GM23338 (cell line): Measurements from ENCODE around the gene PTGER4. TPM values are rescaled to one million over a fixed set of nuclear protein-coding genes. Genes with fewer than 3 reads are reported as not detected.

ENCODE experiments used
- ATAC-seq: fragments of 200-7000 bp; cut with Tn5 transposase; 3 replicates; pipeline ENCODE4 v1.9.1; 2020
- DNase-seq: peaks from one replicate; pipeline ENCODE4 v3.0.0-alpha.2; 2015; ENCODE audit warnings: low spot score
- H2AFZ ChIP-seq: fragments of 200-600 bp; sonication (generic); 2 replicates; pipeline ENCODE4 v1.8.0; 2016; ENCODE audit warnings: antibody characterized with exemption, mild to moderate bottlenecking, moderate library complexity
- H3F3A ChIP-seq: fragments of 200-600 bp; sonication (generic); replicated peaks from 2 replicates; pipeline ENCODE4 v1.8.0; 2017; ENCODE audit warnings: antibody characterized with exemption, mixed run types, low read depth
- H3K27ac ChIP-seq: fragments of 200-600 bp; sonication (generic); 2 replicates; pipeline ENCODE4 v1.6.1; 2016; ENCODE audit warnings: low read depth
- H3K27me3 ChIP-seq: fragments of 200-600 bp; sonication (generic); 2 replicates; pipeline ENCODE4 v1.8.0; 2016; ENCODE audit warnings: mild to moderate bottlenecking, mixed run types, moderate library complexity; ENCODE audit not compliant: insufficient read depth
- H3K36me3 ChIP-seq: fragments of 200-600 bp; sonication (generic); 2 replicates; pipeline ENCODE4 v1.8.0; 2016; ENCODE audit warnings: mild to moderate bottlenecking; ENCODE audit not compliant: insufficient read depth
- H3K4me1 ChIP-seq: fragments of 200-600 bp; sonication (generic); 2 replicates; pipeline ENCODE4 v1.8.0; 2016; ENCODE audit warnings: mild to moderate bottlenecking, moderate library complexity; ENCODE audit not compliant: insufficient read depth
- H3K4me2 ChIP-seq: fragments of 200-600 bp; sonication (generic); 2 replicates; pipeline ENCODE4 v1.7.1; 2017; ENCODE audit warnings: mixed run types
- H3K4me3 ChIP-seq: fragments of 200-600 bp; sonication (generic); 2 replicates; pipeline ENCODE4 v1.6.1; 2016; ENCODE audit warnings: mixed run types
- H3K79me2 ChIP-seq: fragments of 200-600 bp; sonication (generic); replicated peaks from 2 replicates; pipeline ENCODE4 v1.8.0; 2017; ENCODE audit warnings: mild to moderate bottlenecking; ENCODE audit not compliant: insufficient read depth
- H3K9me2 ChIP-seq: fragments of 200-600 bp; sonication (generic); 2 replicates; pipeline ENCODE4 v1.8.0; 2017; ENCODE audit not compliant: insufficient read depth
- H4K20me1 ChIP-seq: fragments of 200-600 bp; sonication (generic); replicated peaks from 2 replicates; pipeline ENCODE4 v1.8.0; 2017; ENCODE audit warnings: mild to moderate bottlenecking; ENCODE audit not compliant: insufficient read depth
- H3K27ac Mint-ChIP-seq: 2 replicates; pipeline ENCODE4 v1.8.0; 2020; ENCODE audit warnings: inconsistent platforms, mild to moderate bottlenecking, moderate library complexity, mixed read lengths
- H3K27me3 Mint-ChIP-seq: 3 replicates; pipeline ENCODE4 v1.8.0; 2022; ENCODE audit warnings: low read depth, mild to moderate bottlenecking, moderate library complexity, mixed read lengths, inconsistent platforms; ENCODE audit not compliant: insufficient read depth, poor library complexity
- H3K36me3 Mint-ChIP-seq: 3 replicates; pipeline ENCODE4 v1.8.0; 2021; ENCODE audit warnings: low read depth, mild to moderate bottlenecking, inconsistent platforms, moderate library complexity, mixed read lengths
- H3K4me1 Mint-ChIP-seq: 3 replicates; pipeline ENCODE4 v1.8.0; 2020; ENCODE audit warnings: mild to moderate bottlenecking, inconsistent platforms, mixed read lengths
- H3K4me3 Mint-ChIP-seq: 3 replicates; pipeline ENCODE4 v1.8.0; 2021; ENCODE audit warnings: moderate library complexity, mild to moderate bottlenecking, inconsistent platforms, mixed read lengths
- H3K9me3 Mint-ChIP-seq: 3 replicates; pipeline ENCODE4 v1.8.0; 2020; ENCODE audit warnings: moderate library complexity, mild to moderate bottlenecking, inconsistent platforms, mixed read lengths
- CREB1 ChIP-seq: fragments of 250-450 bp; sonication (Bioruptor Pico); IDR thresholded peaks from 2 replicates; pipeline ENCODE4 v1.5.0; 2020; ENCODE audit warnings: low read depth, mild to moderate bottlenecking, moderate library complexity
- CTCF ChIP-seq, 2 experiments: fragments of 200-600 bp in 1 of 2; sonication (generic) in 1 of 2; conservative IDR thresholded peaks; 2 replicates each; pipeline versions ENCODE4 v1.5.1 to v1.6.1; 2016 to 2017; ENCODE audit warnings: antibody characterized with exemption in 2 of 2, low read depth in 2 of 2, mild to moderate bottlenecking in 2 of 2, moderate library complexity in 1 of 2
- ETS1 ChIP-seq: IDR thresholded peaks from 2 replicates; pipeline ENCODE4 v1.6.1; 2016; ENCODE audit warnings: antibody characterized with exemption
- EZH2 ChIP-seq: fragments of 200-600 bp; sonication (generic); IDR thresholded peaks from one replicate; pipeline ENCODE4 v1.8.0; 2017; ENCODE audit warnings: antibody characterized with exemption, mild to moderate bottlenecking, low read depth; ENCODE audit not compliant: unreplicated experiment
- EZH2phosphoT487 ChIP-seq: fragments of 200-600 bp; sonication (generic); IDR thresholded peaks from one replicate; pipeline ENCODE4 v1.8.1; 2018; ENCODE audit warnings: antibody characterized with exemption; ENCODE audit not compliant: unreplicated experiment
- JUNB ChIP-seq: IDR thresholded peaks from one replicate; pipeline ENCODE4 v1.6.1; 2016; ENCODE audit warnings: antibody characterized with exemption; ENCODE audit not compliant: unreplicated experiment
- NANOG ChIP-seq: IDR thresholded peaks from 2 replicates; pipeline ENCODE4 v1.6.1; 2016; ENCODE audit warnings: antibody characterized with exemption, borderline replicate concordance
- POLR2AphosphoS5 ChIP-seq: IDR thresholded peaks from 2 replicates; pipeline ENCODE4 v1.6.1; 2016; ENCODE audit warnings: antibody characterized with exemption, low read depth
- ZNF114 ChIP-seq: fragments of 250-450 bp; sonication (Bioruptor Pico); IDR thresholded peaks from 2 replicates; pipeline ENCODE4 v1.5.0; 2020; ENCODE audit warnings: mild to moderate bottlenecking, moderate library complexity
- ZNF331 ChIP-seq: fragments of 250-450 bp; sonication (Bioruptor Pico); IDR thresholded peaks from 2 replicates; pipeline ENCODE4 v1.5.0; 2020; ENCODE audit warnings: low read depth, mild to moderate bottlenecking, moderate library complexity
- polyA plus RNA-seq: library from polyadenylated mRNA; unstranded; fragments of >200 nt; fragmentation: Nextera tagmentation; extraction: Ambion mirVana; gene quantifications from 2 replicates; pipeline ENCODE4 v1.2.1, GENCODE V29; 2016
- total RNA-seq: library from RNA; depleted of rRNA; stranded (reverse); fragments of >200 nt; shearing (Covaris generic); gene quantifications from 2 replicates; pipeline ENCODE4 v1.2.3, GENCODE V29; 2014
- TF ChIP-seq, protein P1 (sequence below): IDR thresholded peaks from one replicate; pipeline ENCODE4 v1.6.1; 2018; ENCODE audit warnings: antibody characterized with exemption; ENCODE audit not compliant: unreplicated experiment
- TF ChIP-seq, protein P2 (sequence below): fragments of 250-450 bp; sonication (Bioruptor Pico); IDR thresholded peaks from 2 replicates; pipeline ENCODE4 v1.5.0; 2020; ENCODE audit warnings: mild to moderate bottlenecking, moderate library complexity

PTGER4 gene
- total and polyA plus RNA-seq, 2 experiments from 2014 or later: 0.82 to 4.4 TPM

GRCh38 chr5:40682154-40683017 lies 2.7 kb downstream of the PTGER4 start:
- DNase-seq: no peak
- Mint-ChIP-seq H3K36me3 (no peaks in the 10 kb centered on the region), H3K27ac (no peak overlapping the region), H3K4me3 (peak overlapping the region; percentile 86), H3K4me1 (peaks cover 25% of the 10 kb centered on the region), H3K9me3 (peaks cover 2% of the 10 kb centered on the region; the same call in 1 of the 3 replicates), H3K27me3 (peaks cover 34% of the 10 kb centered on the region)
- H3K27me3 ChIP-seq: peaks cover 51% of the 10 kb centered on the region
- no peak overlapping the region for H3K27ac ChIP-seq
- H2AFZ ChIP-seq: 0 out of 2 replicates have a peak overlapping the region, but pooled peaks have one; percentile 97
- H3K79me2 ChIP-seq: no peaks in the 10 kb centered on the region
- TF ChIP-seq NANOG (no peak), ETS1 (no peak), ZNF331 (CRISPR knock-in tag) (no peak), EZH2phosphoT487 (no peak), CREB1 (CRISPR knock-in tag) (no peak), EZH2 (no peak), JUNB (no peak), ZNF114 (CRISPR knock-in tag) (no peak), POLR2AphosphoS5 (no peak), CTCF (conservative IDR thresholded peaks at IDR 0.05; ENCODE audit: low read depth in 2 of 2) (no peak)
- TF ChIP-seq, protein P1, sequence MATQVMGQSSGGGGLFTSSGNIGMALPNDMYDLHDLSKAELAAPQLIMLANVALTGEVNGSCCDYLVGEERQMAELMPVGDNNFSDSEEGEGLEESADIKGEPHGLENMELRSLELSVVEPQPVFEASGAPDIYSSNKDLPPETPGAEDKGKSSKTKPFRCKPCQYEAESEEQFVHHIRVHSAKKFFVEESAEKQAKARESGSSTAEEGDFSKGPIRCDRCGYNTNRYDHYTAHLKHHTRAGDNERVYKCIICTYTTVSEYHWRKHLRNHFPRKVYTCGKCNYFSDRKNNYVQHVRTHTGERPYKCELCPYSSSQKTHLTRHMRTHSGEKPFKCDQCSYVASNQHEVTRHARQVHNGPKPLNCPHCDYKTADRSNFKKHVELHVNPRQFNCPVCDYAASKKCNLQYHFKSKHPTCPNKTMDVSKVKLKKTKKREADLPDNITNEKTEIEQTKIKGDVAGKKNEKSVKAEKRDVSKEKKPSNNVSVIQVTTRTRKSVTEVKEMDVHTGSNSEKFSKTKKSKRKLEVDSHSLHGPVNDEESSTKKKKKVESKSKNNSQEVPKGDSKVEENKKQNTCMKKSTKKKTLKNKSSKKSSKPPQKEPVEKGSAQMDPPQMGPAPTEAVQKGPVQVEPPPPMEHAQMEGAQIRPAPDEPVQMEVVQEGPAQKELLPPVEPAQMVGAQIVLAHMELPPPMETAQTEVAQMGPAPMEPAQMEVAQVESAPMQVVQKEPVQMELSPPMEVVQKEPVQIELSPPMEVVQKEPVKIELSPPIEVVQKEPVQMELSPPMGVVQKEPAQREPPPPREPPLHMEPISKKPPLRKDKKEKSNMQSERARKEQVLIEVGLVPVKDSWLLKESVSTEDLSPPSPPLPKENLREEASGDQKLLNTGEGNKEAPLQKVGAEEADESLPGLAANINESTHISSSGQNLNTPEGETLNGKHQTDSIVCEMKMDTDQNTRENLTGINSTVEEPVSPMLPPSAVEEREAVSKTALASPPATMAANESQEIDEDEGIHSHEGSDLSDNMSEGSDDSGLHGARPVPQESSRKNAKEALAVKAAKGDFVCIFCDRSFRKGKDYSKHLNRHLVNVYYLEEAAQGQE: no peak
- TF ChIP-seq, protein P2, sequence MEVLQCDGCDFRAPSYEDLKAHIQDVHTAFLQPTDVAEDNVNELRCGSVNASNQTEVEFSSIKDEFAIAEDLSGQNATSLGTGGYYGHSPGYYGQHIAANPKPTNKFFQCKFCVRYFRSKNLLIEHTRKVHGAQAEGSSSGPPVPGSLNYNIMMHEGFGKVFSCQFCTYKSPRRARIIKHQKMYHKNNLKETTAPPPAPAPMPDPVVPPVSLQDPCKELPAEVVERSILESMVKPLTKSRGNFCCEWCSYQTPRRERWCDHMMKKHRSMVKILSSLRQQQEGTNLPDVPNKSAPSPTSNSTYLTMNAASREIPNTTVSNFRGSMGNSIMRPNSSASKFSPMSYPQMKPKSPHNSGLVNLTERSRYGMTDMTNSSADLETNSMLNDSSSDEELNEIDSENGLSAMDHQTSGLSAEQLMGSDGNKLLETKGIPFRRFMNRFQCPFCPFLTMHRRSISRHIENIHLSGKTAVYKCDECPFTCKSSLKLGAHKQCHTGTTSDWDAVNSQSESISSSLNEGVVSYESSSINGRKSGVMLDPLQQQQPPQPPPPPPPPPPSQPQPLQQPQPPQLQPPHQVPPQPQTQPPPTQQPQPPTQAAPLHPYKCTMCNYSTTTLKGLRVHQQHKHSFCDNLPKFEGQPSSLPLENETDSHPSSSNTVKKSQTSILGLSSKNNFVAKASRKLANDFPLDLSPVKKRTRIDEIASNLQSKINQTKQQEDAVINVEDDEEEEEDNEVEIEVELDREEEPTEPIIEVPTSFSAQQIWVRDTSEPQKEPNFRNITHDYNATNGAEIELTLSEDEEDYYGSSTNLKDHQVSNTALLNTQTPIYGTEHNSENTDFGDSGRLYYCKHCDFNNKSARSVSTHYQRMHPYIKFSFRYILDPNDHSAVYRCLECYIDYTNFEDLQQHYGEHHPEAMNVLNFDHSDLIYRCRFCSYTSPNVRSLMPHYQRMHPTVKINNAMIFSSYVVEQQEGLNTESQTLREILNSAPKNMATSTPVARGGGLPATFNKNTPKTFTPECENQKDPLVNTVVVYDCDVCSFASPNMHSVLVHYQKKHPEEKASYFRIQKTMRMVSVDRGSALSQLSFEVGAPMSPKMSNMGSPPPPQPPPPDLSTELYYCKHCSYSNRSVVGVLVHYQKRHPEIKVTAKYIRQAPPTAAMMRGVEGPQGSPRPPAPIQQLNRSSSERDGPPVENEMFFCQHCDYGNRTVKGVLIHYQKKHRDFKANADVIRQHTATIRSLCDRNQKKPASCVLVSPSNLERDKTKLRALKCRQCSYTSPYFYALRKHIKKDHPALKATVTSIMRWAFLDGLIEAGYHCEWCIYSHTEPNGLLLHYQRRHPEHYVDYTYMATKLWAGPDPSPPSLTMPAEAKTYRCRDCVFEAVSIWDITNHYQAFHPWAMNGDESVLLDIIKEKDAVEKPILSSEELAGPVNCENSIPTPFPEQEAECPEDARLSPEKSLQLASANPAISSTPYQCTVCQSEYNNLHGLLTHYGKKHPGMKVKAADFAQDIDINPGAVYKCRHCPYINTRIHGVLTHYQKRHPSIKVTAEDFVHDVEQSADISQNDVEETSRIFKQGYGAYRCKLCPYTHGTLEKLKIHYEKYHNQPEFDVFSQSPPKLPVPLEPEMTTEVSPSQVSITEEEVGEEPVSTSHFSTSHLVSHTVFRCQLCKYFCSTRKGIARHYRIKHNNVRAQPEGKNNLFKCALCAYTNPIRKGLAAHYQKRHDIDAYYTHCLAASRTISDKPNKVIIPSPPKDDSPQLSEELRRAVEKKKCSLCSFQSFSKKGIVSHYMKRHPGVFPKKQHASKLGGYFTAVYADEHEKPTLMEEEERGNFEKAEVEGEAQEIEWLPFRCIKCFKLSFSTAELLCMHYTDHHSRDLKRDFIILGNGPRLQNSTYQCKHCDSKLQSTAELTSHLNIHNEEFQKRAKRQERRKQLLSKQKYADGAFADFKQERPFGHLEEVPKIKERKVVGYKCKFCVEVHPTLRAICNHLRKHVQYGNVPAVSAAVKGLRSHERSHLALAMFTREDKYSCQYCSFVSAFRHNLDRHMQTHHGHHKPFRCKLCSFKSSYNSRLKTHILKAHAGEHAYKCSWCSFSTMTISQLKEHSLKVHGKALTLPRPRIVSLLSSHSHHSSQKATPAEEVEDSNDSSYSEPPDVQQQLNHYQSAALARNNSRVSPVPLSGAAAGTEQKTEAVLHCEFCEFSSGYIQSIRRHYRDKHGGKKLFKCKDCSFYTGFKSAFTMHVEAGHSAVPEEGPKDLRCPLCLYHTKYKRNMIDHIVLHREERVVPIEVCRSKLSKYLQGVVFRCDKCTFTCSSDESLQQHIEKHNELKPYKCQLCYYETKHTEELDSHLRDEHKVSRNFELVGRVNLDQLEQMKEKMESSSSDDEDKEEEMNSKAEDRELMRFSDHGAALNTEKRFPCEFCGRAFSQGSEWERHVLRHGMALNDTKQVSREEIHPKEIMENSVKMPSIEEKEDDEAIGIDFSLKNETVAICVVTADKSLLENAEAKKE (CRISPR knock-in tag): no peak
- H3K4me1 ChIP-seq: peaks cover 12% of the 10 kb centered on the region
- H3K36me3 ChIP-seq: no peaks in the 10 kb centered on the region
- H4K20me1 ChIP-seq: peaks cover 5% of the 10 kb centered on the region; the same call in 1 of the 2 replicates
- H3K9me2 ChIP-seq: no peaks in the 10 kb centered on the region
- H3K4me3 ChIP-seq: peak overlapping the region; percentile 57
- peak overlapping the region; percentile 86 for H3K4me2 ChIP-seq
- 0 out of 2 replicates have a peak, but pooled peaks cover 9% of the 10 kb centered on the region for H3F3A ChIP-seq
- ATAC-seq: no peak
